ENCODE data around the gene ALDOA. TPM values are rescaled to one million over a fixed set of nuclear protein-coding genes. Genes with fewer than 3 reads are reported as not detected.

Gene ALDOA
- total RNA-seq, 1 donor from 2014 or later = 1,422 TPM

DNA sequence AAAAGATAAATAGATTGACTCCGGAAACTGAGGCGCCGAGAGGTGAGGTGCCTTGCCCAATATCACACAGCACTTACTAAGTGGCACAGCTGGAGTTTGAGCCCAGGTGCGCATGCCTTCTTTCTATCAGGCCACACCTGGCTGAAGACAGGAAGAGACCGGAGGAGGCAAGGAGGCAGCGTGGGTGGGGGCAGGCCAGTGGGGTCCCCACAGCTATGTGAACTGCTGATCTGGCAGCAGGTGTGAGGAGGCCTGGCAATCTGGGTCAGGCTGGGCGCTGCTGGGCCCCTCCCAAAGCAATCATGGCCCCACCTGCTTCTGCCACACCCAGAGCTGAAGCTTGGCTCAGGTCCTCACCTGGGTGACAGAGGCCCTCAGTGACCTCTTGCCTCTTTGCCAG is 49.7 kb downstream of the ALDOA start:
- DNase-seq (ENCODE audit: low spot score) = peak; percentile 66

DNA sequence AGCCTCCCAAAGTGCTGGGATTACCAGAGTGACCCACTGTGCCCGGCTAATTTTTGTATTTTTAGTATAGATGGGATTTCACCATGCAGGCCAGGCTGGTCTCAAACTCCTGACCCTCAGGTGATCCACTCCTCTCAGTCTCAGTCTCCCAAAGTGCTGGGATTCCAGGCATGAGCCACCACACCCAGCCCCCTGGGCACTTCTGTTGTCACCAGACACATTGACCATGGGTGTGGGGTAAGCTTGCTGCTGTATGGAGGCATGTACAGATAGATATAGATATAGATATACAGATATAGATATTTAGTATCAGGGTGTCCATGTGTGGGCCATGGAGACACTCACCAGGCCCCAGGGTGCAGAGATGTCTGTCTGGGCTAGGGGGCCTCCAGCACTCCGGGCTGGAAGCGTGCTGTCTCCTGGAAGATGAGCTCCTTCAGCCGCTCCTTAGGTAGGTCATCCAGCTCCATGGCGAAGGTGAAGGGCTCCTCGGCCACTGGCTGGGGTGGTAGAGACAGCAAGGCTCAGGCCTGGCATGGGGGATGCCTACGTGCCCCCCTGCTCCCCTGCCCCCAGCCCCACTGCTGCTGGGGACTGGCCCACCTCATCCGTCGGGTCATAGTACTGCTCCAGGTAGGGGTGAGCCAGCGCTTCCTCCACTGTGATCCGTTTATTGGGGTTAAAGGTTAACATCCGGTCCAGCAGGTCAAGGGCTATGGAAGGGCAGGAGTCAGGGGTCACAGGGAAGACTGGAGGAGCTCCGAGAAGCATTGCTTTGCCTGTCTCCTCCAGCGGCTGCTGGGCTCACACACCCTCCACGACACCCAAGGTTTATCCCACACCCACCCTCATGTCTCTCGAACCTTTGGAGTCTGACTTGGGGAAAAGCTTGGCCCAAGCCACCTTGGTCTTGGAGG is 51.0 kb downstream of the ALDOA start:
- DNase-seq (ENCODE audit: low spot score) = no peak

DNA sequence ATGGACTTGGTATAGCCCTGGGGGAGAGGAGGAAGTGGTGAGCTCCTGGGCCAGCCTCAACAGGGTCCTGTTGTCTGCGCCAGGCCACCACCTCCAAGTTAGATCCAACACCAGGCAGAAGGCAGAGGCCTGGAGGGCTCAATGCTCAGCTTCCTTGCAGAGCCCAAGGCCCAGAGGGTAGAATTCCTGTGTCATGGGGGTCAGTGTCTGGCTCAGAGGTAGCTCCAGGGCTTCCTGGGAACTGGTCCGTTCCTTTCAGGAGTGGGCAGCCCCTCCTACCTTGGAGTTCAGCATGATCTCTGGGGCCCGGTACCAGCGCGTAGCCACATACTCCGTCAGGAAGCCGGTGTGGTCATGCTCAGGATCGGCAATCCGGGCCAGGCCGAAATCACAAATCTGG is 52.2 kb downstream of the ALDOA start:
- no peak for DNase-seq (ENCODE audit: low spot score)

DNA sequence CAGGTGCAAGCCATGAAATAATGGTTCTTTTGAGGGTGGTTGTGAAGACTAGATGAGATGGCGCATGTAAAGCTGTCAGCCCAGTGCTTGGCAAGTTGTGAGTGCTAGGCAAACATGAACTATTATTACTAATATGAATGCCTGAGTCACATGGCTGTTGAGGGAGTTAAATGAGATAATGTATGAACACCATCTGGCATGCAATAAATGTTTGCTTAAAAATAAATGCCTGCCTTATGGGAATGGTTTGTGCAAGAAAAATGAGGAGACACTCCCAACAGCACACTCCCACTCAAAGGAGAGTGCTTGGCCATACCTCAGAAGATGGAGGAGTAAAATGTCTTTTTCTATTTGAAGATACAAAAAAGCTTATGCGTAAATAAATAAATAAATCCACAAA is 53.9 kb downstream of the ALDOA start:
- DNase-seq (ENCODE audit: low spot score) = no peak

Other genes starting within 250 kb of the ALDOA start
- 38.9 TPM for gene PAGR1, start 249.6 kb upstream of the ALDOA start, total RNA-seq
- 253 TPM for gene MVP, start 245.3 kb upstream of the ALDOA start, total RNA-seq
- gene CDIPT, start 202.5 kb upstream of the ALDOA start, total RNA-seq = 110 TPM
- 113 TPM for gene SEZ6L2, start 166.2 kb upstream of the ALDOA start, total RNA-seq
- 94.5 TPM for gene ASPHD1, start 165.3 kb upstream of the ALDOA start, total RNA-seq
- 28.4 TPM for gene KCTD13, start 139.5 kb upstream of the ALDOA start, total RNA-seq
- gene TMEM219, start 103.7 kb upstream of the ALDOA start, total RNA-seq = 167 TPM
- gene TAOK2, start 91.9 kb upstream of the ALDOA start, total RNA-seq = 67.3 TPM
- 16.3 TPM for gene HIRIP3, start 70.1 kb upstream of the ALDOA start, total RNA-seq
- 88.4 TPM for gene INO80E, start 69.5 kb upstream of the ALDOA start, total RNA-seq
- gene DOC2A, start 54.7 kb upstream of the ALDOA start, total RNA-seq = 18.8 TPM
- gene C16orf92, start 42.6 kb upstream of the ALDOA start, total RNA-seq = not detected
- not detected for gene TLCD3B, start 34.5 kb upstream of the ALDOA start, total RNA-seq
- gene PPP4C, start 10.2 kb downstream of the ALDOA start, total RNA-seq = 95.3 TPM
- gene TBX6, start 26.2 kb downstream of the ALDOA start, total RNA-seq = 3.7 TPM
- gene YPEL3, start 30.5 kb downstream of the ALDOA start, total RNA-seq = 81.7 TPM
- gene GDPD3, start 47.8 kb downstream of the ALDOA start, total RNA-seq = 11.2 TPM
- gene MAPK3, start 57.5 kb downstream of the ALDOA start, total RNA-seq = 109 TPM
- gene CORO1A, start 117.8 kb downstream of the ALDOA start, total RNA-seq = 58.5 TPM
- gene BOLA2B, start 127.9 kb downstream of the ALDOA start, total RNA-seq = 59.4 TPM
- gene SLX1A, start 128.1 kb downstream of the ALDOA start, total RNA-seq = 70.4 TPM
- 19.4 TPM for gene SULT1A3, start 133.5 kb downstream of the ALDOA start, total RNA-seq
- gene NPIPB13, start 182.7 kb downstream of the ALDOA start, total RNA-seq = 12.5 TPM

Measured in mucosa of gallbladder (tissue), 1 donor.